ENCODE results near the gene RNF130.

DNA sequence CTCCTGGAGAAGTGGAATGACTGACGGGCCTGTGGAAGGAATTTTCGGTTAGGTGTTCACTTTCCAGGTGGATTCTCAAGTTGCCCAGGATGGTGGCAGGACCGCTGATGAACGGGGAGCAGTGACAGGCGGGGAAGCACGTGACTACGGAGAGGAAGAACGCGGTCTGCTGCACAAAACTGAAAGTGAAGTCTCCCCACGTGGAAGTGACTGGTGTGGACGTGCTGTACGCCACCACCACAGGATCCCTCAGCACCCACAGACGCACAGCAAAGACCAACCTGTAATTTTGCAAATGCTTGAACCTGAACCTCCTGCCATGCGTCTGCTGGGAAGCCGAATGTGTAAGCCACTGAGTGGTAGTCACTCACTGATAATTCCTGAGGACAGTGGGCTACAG is 51.4 kb downstream of the RNF130 start:
- TF ChIP-seq MXI1 (IDR thresholded peaks at IDR 0.05; ENCODE audit: borderline replicate concordance, low read depth, low read length) (no peak), HNRNPUL1 (IDR thresholded peaks at IDR 0.05; ENCODE audit: low read depth, low read length) (no peak), POLR2A (IDR thresholded peaks at IDR 0.05; ENCODE audit: insufficient read depth in 1 of 2, low read depth in 2 of 2, low read length in 2 of 2) (no peak), NR3C1 (CRISPR knock-in tag; IDR thresholded peaks at IDR 0.05) (no peak), NFIC (IDR thresholded peaks at IDR 0.05; ENCODE audit: low read length) (no peak), MLLT10 (CRISPR knock-in tag; IDR thresholded peaks at IDR 0.05) (no peak), ZNF350 (CRISPR knock-in tag; IDR thresholded peaks at IDR 0.05; ENCODE audit: borderline replicate concordance, low read depth) (no peak), CTCF (CRISPR knock-in tag; IDR thresholded peaks at IDR 0.05) (no peak), ZNF431 (CRISPR knock-in tag; IDR thresholded peaks at IDR 0.05; ENCODE audit: borderline replicate concordance, low read depth) (no peak)
- TF ChIP-seq, protein P1, sequence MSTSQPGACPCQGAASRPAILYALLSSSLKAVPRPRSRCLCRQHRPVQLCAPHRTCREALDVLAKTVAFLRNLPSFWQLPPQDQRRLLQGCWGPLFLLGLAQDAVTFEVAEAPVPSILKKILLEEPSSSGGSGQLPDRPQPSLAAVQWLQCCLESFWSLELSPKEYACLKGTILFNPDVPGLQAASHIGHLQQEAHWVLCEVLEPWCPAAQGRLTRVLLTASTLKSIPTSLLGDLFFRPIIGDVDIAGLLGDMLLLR (CRISPR knock-in tag; IDR thresholded peaks at IDR 0.05), result no peak
- TF ChIP-seq, protein P2, sequence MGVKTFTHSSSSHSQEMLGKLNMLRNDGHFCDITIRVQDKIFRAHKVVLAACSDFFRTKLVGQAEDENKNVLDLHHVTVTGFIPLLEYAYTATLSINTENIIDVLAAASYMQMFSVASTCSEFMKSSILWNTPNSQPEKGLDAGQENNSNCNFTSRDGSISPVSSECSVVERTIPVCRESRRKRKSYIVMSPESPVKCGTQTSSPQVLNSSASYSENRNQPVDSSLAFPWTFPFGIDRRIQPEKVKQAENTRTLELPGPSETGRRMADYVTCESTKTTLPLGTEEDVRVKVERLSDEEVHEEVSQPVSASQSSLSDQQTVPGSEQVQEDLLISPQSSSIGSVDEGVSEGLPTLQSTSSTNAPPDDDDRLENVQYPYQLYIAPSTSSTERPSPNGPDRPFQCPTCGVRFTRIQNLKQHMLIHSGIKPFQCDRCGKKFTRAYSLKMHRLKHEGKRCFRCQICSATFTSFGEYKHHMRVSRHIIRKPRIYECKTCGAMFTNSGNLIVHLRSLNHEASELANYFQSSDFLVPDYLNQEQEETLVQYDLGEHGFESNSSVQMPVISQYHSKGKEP (CRISPR knock-in tag; IDR thresholded peaks at IDR 0.05), result no peak
